Measurements from ENCODE around the gene CNTNAP2. TPM values are rescaled to one million over a fixed set of nuclear protein-coding genes. Genes with fewer than 3 reads are reported as not detected.

The CNTNAP2 gene
- total and polyA plus RNA-seq, 2 of the 8 experiments (the other 6 are each of a cell fraction or from before 2014, with no cell fraction given), result 27.9 to 71.0 TPM

GRCh38 chr7:147394329-147394728 lies 1277.7 kb downstream of the CNTNAP2 start:
- Histone ChIP-seq H3K4me2 (ENCODE audit: insufficient read depth in 1 of 2, low read depth in 2 of 2, low read length in 2 of 2) (no peak overlapping the region), H2AFZ (ENCODE audit: low read length) (no peak overlapping the region), H2BK15ac (ENCODE audit: low read length) (no peak overlapping the region), H3K27me3 (replicated peaks in 1 of 4; ENCODE audit: control insufficient read depth in 3 of 4, extremely low read depth in 1 of 4, insufficient read depth in 3 of 4, low read length in 3 of 4) (no peaks in the 10 kb centered on the region), H3K23ac (ENCODE audit: insufficient read length) (no peak overlapping the region), H3K4me1 (replicated peaks in 1 of 4; ENCODE audit: control insufficient read depth in 3 of 4, insufficient read depth in 4 of 4, low read length in 3 of 4) (peaks cover 0 to 3% (median 0%) of the 10 kb centered on the region in 4 experiments; a peak in 1 of 7 replicates), H4K91ac (replicated peaks; ENCODE audit: insufficient read length, low read length) (no peak overlapping the region), H3K4me3 (ENCODE audit: extremely low read depth in 1 of 4, insufficient read depth in 2 of 4, low read depth in 3 of 4, low read length in 4 of 4) (no peak overlapping the region), H2BK5ac (ENCODE audit: low read depth, low read length) (no peak overlapping the region), H3K23me2 (ENCODE audit: low read depth, low read length) (no peaks in the 10 kb centered on the region), H3K9ac (replicated peaks in 1 of 4; ENCODE audit: extremely low read depth in 1 of 4, low read depth in 3 of 4, low read length in 3 of 4) (no peak overlapping the region), H3K79me1 (ENCODE audit: low read depth, low read length) (no peaks in the 10 kb centered on the region), H2AK5ac (ENCODE audit: low read depth, low read length) (no peak overlapping the region), H3K18ac (ENCODE audit: extremely low read depth, low read length) (no peak overlapping the region), H3K4ac (replicated peaks; ENCODE audit: insufficient read length, low read depth, low read length) (no peak overlapping the region), H3K36me3 (ENCODE audit: control insufficient read depth in 2 of 4, insufficient read depth in 4 of 4, low read length in 3 of 4) (no peaks in the 10 kb centered on the region), H3K56ac (replicated peaks; ENCODE audit: insufficient read length, low read depth, low read length) (no peak overlapping the region), H4K5ac (ENCODE audit: insufficient read length, low read depth, low read length) (no peak overlapping the region), H4K8ac (ENCODE audit: extremely low read depth, insufficient read depth, low read length) (no peak overlapping the region), H3K14ac (ENCODE audit: insufficient read length) (no peak overlapping the region), H4K20me1 (replicated peaks in 1 of 2; ENCODE audit: control insufficient read depth in 1 of 2, insufficient read depth in 2 of 2, low read length in 2 of 2) (no peaks in the 10 kb centered on the region), H3K79me2 (ENCODE audit: control insufficient read depth in 1 of 2, insufficient read depth in 2 of 2, low read length in 2 of 2) (no peaks in the 10 kb centered on the region), H3K27ac (ENCODE audit: low read depth, low read length) (no peak overlapping the region), H3K9me3 (ENCODE audit: insufficient read depth in 2 of 2, low read depth in 1 of 2, low read length in 1 of 2) (peaks cover 0 to 3% of the 10 kb centered on the region in 2 experiments; a peak in 1 of 4 replicates), H2BK120ac (replicated peaks; ENCODE audit: low read depth, low read length) (no peak overlapping the region), H2BK20ac (ENCODE audit: low read length) (no peak overlapping the region), H2BK12ac (ENCODE audit: low read depth, low read length) (no peak overlapping the region)
- DNase-seq (ENCODE audit: low read depth in 1 of 2, low spot score in 2 of 2) (no peak), FAIRE-seq (no peak)
- ChIA-PET CTCF (ENCODE audit: partially characterized antibody) (no interaction called here), POLR2A (ENCODE audit: partially characterized antibody) (no interaction called here)
- TF ChIP-seq CBX5 (IDR thresholded peaks at IDR 0.05; ENCODE audit: low read depth, low read length), result no peak
- no peak for TF ChIP-seq E2F6 (IDR thresholded peaks at IDR 0.05)
- TF ChIP-seq PHF8 (conservative IDR thresholded peaks at IDR 0.05; ENCODE audit: low read depth, low read length), result no peak
- TF ChIP-seq CEBPB (IDR thresholded peaks at IDR 0.05; ENCODE audit: low read depth, low read length), result no peak
- TF ChIP-seq CREB1 (IDR thresholded peaks at IDR 0.05), result no peak
- no peak for TF ChIP-seq ATF3 (IDR thresholded peaks at IDR 0.05; ENCODE audit: insufficient read depth, low read depth, low read length)
- no peak for TF ChIP-seq JUN (IDR thresholded peaks at IDR 0.05; ENCODE audit: low read depth, low read length)
- no peak for TF ChIP-seq SP1 (IDR thresholded peaks at IDR 0.05; ENCODE audit: low read depth, low read length)
- no peak for TF ChIP-seq TAF7 (optimal IDR thresholded peaks at IDR 0.05; ENCODE audit: borderline replicate concordance, low read depth, low read length)
- no peak for TF ChIP-seq KDM5A (IDR thresholded peaks at IDR 0.05; ENCODE audit: low read length)
- TF ChIP-seq BCL11A (IDR thresholded peaks at IDR 0.05; ENCODE audit: low read depth in 2 of 2, low read length in 2 of 2), result no peak
